Esophagus squamous epithelium (tissue), 4 donors: ENCODE data around the gene ADGRD1.

Source experiments
- CTCF ChIP-seq, 6 experiments: fragments of 450-650 bp in 4 of 6; fragments of 200-600 bp in 2 of 6; sonication (generic) in 2 of 6; IDR thresholded peaks; one replicate each; pipeline ENCODE4 v1.5.1; 2016 to 2019; ENCODE audit warnings: antibody characterized with exemption in 6 of 6, mild to moderate bottlenecking in 4 of 6, moderate library complexity in 4 of 6
- POLR2A ChIP-seq, 4 donors: fragments of 450-650 bp; IDR thresholded peaks; one replicate each; pipeline ENCODE4 v1.6.1; 2017; ENCODE audit warnings: antibody characterized with exemption in 4 of 4, mild to moderate bottlenecking in 4 of 4, moderate library complexity in 3 of 4

GRCh38 chr12:131114271-131114670 is 160.6 kb downstream of the ADGRD1 start:
- TF ChIP-seq CTCF (IDR thresholded peaks at IDR 0.05) = no peak
- TF ChIP-seq POLR2A (IDR thresholded peaks at IDR 0.05) = no peak
